ENCODE data around the gene LMO7.

Gene LMO7

DNA sequence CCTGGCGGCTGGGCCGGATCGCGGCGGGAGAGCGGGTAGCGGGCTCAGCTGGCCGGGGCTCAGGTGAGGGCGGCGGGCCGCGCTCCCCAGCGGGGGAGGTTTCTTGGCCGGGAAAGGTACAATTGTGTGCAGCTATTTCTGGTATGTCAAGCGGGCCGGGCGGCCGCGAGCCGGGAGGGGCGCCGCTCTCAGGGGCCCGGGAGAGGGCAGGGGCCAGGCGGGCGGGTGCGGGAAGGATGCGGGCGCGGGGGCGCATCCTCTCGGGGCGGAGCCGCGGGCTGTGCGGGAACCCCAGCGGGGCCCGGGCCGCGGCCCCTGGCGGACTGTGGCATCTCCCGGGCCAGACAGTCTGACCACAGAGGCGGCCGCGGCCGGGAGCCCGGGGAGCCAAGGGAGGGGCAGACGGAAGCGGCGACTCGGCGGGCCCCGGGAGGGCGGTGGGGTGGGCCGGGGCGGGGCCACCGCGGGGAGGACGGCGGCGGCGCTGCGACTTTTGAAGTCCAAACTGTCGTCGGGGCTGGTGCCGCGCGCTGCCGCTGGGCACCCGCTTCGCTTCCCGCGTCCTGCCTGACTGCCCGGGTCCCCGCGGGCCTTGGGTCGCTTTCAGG lies at the start of gene LMO7:
Gene LMO7 (plus strand): TSS at position 503 of the 608 bp plus-strand sequence. CDS start 328 bp downstream, outside the sequence.
- peak; percentile 37 for DNase-seq

DNA sequence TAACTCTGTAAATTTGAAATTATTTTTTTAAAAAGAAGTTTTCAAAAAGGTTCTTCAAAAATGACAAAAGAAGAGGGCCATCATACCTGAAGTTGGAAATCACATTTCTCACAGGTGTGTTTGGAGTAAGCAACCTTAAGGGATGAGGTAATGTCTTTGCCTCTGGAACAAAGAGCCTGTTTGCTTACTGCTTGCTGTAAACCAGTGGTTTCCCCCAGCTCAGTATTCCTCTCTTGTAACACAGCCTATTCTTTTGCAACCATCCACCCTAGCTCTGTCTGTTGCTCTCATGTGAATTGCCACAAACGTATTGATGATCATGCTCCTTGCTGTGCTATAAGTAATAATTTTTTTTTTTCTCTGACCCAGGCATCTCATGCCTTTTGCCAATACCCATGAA lies 48.5 kb upstream of the LMO7 start:
- DNase-seq: no peak

- no peak for DNase-seq
These were observed 39.4 kb upstream of the LMO7 start for GRCh38 chr13:75596657-75597182.

DNA sequence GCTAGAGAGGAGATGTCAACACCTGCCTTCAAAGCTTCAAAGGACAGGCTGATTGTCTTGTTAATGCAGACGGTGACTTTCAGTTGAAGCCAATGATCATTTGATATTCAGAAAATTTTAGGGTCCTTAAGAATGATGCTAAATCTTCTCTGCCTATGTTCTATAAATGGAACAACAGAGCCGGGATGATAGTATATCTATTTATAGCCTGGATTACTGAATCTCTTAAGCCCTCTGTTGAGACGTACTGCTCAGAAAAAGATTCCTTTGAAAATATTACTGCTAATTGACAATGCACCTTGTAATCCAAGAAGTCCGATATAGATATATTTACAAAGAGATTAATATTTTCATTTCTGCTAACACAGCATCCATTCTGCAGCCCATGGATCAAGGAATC lies 35.8 kb upstream of the LMO7 start:
- no peak for DNase-seq

GRCh38 chr13:75603038-75603437 lies 33.1 kb upstream of the LMO7 start:
- DNase-seq: no peak

- DNase-seq: no peak
These were observed 28.7 kb upstream of the LMO7 start for GRCh38 chr13:75607447-75607846.

GRCh38 chr13:75610466-75610865 lies 25.7 kb upstream of the LMO7 start:
- no peak for DNase-seq

DNA sequence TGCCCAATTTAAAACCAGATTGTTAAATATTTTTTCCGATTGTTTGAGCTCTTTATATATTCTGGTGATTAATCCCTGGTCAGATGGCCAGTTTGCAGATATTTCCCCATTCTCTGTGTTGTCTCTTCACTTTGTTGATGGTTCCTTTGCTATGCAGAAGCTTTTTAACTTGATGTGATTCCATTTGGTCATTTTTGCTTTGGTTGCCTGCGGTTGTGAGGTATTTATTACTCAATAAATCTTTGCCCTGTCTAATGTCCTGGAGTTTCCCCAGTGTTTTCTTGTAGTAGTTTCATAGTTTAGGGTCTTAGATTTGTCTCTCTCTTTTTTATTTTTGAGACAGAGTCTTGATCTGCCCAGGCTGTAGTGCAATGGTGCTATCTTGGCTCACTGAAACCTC lies 23.8 kb upstream of the LMO7 start:
- no peak for DNase-seq

- no peak for DNase-seq
These were observed 18.9 kb upstream of the LMO7 start for GRCh38 chr13:75617230-75617629.

DNA sequence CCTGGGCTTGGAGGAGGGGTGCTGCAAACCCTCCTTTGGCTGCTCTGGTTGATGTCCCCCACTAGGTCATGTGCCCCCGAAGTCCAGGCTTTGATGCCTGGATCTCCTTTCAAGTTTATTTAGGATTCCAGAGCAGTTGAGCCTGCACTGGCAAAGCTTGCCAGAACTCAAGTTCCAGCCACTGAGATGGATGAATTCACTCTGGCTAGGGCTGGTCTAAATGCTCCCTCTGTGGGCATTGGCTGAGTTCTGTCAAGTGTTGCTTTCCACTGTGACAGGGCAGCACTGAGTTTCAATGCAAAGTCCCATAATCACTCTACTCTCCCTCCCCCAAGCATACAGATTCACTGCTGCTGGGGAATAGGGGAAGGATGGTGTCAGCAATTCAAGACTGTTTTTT lies 17.8 kb upstream of the LMO7 start:
- no peak for DNase-seq

DNA sequence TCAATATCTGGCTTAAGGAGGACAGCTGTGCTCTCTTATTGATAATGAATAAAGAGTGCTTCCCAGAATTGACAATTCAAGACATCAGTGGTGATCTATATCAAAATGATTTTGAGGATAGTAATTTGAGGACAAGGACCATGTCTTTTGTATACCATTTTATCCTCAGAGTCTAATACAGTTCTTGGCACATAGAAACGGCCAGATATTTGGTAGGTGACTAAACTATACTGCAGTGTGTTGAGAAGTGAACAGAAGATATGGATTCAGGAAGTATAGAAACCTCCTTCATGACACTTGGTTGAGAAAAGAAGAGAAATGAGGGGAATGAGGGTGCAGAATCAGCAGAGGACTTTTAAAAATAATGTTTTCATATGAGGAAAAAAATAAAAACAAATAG lies 16.1 kb upstream of the LMO7 start:
- no peak for DNase-seq

GRCh38 chr13:75621147-75621546 lies 15.0 kb upstream of the LMO7 start:
- no peak for DNase-seq

DNA sequence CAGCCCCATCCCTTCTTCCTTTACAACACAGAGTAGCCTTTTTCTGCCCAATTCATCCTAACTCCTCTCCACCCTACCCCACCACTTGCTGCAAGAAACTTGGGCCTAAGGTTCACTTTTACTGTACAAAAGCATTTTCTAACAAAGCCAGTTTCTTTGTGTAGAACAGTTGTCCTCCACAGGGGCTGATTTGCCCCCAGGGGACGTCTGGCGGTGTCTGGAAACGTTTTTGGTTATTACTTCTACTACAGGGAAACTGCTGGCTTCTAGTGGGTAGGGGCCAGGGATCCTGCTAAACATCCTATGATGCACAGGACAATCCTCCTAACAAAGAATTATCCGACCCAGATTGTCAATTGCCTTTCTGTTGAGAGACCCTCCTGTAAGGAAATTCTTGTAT lies 7.3 kb upstream of the LMO7 start:
- no peak for DNase-seq

GRCh38 chr13:75633285-75633684 lies 2.8 kb upstream of the LMO7 start:
- DNase-seq: no peak

DNA sequence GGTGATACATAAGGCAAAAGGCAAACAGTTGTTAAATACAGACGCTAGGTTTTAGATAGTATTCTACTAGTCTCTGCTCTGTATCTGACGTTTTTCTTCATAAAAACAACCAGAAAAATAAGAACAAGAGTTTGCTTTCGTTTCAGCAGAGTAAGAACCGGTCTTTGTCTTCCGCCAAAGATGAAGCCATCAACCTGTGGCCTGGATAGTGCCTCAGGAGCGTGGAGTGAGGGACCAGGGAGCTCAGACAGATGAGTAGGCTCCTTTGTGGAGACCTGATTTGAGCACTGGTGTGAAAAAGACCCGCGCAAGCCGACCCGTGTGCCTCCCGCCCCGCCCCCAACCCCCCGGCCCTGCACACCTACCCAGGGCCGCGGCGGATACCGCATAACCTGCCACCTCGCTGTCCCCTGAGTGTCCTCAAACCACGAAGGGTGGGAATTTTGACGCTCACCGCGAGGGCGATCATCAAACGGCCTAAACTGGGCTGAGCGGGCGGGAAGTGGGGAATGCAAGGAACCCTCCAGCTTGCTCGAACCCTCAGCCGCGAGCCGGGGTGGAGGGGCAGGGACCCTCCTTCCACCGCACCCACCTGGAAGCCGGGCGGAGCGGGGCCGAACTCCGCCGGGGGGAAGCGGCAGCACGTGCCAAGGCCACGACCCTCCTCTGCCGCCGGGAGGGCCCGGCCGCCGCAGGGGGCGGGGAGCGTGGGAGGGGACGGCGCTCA lies 866 bp upstream of the LMO7 start:
- no peak for DNase-seq

DNA sequence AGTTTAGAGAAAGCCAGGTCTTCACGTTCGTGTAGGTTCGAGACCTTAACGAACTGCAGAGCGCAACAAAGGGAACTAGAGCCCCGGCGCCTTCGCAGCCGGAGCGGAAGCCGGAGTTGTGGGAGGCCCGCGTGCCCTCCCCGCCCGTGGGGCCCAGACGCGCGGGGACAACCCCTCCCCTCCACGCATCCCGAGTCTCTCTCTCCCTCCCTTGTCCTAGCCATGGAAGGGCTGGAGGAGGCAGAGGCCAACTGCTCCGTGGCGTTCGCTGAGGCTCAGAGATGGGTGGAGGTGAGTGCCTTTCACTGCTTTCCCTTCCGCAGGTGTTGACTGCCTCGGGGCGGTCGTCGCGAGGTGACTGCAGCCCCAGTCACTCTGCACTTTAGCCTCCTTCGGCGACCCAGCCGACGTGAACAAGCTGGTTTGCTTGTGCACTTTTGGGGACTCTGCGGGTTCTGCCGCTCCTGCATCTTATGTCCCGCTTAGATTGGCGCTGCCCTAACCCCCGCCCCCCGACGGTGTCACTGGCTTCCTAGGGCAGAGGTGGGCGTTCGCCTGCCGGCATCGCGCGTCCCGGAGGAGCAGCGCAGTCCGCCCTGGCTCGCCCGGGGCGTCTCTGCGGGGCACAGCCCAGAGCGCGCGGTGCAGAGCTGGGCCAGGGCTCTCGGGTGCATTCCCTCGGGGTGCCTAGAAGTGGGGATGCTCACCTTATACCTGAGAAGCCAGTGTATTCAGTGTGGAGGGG lies 478 bp downstream of the LMO7 start:
- DNase-seq: peak; percentile 29

GRCh38 chr13:75637181-75637750 lies 1.1 kb downstream of the LMO7 start:
- no peak for DNase-seq

DNA sequence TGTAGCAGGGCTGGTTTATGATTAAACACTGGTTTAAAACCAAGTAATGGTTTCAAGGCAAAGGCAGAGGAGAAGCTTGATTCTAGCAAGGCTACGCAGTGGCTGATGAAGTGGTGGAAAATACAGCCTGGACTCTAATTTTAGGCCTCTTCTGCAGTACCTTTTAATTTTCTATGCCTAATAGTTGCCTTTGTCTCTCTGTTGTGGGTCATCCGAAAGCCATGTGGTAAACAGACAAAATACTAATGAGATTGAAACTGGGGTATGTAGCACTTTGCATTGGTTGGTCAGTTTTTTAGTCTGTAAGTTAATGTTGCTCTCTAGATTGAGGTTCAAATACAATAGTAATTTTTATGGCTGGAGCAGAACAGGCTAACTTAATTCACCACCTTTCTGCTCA lies 3.3 kb downstream of the LMO7 start:
- DNase-seq: no peak

GRCh38 chr13:75641026-75641425 lies 4.9 kb downstream of the LMO7 start:
- no peak for DNase-seq

DNA sequence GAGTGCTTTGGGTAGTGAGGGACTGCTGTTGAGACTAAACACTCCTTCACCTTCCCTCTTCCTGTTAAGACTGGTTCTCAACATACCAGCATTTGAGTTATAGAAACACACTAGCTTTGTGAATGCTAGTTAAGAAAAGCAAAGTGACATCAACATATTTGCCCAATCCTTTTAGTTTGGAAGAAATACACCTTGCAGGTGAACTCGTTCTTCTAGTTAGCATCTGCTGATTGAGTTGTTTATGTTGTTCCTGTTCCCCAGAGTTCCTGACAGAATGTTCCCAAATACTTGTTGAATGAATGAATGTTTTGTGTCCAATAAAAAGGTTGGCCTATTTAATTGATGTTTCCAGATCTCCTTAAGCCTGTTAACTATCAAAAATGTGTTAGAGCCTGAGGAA lies 7.1 kb downstream of the LMO7 start:
- no peak for DNase-seq

DNA sequence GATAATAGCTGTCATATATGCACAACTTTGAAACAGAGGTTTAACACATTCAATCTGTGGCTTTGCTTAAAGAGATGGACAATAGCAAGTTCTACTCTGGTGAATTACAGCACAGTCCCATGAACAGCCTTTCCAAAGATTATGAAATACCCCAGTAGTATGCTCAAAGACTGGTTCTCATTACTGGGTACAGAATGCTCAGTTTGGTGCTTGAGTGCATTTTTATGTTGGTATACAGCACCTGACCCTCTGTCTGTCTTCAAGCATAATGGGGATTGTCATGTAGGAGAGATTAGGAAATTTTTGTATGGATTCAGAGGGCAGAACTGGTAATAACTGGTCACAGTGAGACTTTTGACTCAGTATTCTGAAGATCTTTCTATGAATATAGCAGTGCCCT lies 7.6 kb downstream of the LMO7 start:
- DNase-seq: no peak

- no peak for DNase-seq
These were observed 9.0 kb downstream of the LMO7 start for GRCh38 chr13:75645141-75645540.

DNA sequence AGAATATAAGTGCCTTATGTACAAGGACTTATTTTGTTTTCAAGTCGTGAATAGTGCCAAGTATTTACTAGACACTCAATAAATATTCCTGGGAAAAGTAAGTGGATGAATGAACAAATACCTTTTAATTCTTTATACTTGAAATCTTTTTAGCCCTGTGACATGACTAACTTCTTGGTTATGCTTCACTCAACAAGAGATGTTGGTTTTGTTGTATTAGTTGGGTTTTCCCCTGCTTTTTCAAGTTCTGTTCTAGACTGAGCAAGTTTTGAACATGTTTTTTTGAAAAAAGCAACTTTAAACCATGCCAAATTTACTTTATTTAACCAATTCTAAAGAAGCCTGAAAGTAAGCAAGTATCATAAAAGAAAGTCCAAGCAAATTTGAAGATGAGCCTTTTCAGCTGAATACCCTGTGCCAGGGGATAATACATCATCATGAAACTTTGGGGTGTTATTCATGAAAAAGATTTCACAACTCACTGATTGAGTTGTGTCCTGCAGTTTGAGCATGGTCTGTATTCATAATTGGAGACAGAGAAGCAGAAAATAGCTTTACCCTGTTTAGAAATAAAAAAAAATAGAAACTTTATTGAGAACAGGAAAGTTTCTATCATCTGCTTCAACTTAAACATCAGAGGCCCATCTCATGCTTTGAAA lies 11.1 kb downstream of the LMO7 start:
- no peak for DNase-seq
